Activated CD4-positive, alpha-beta T cell treated with anti-CD3 and anti-CD28 coated beads, Interleukin-2, amount 10 ng/mL, durations not matched to agents 7 days and 5 days (primary cell): ENCODE measurements around the gene SPATA2L. TPM values are rescaled to one million over a fixed set of nuclear protein-coding genes. Genes with fewer than 3 reads are reported as not detected.
"Not testable (repeated sequence)": the region's sequence is repeated elsewhere in the genome, so short reads cannot be mapped to it uniquely, and the experiment has no call there.

Source experiments
- CTCF ChIA-PET: fragments of 350-600 bp; sonication (Branson Sonifier 250); formaldehyde crosslinking; loops from one replicate; lab custom pipeline; 2021; ENCODE audit warnings: antibody characterized with exemption; lab: Charles Lee
- POLR2A ChIA-PET: fragments of 350-600 bp; sonication (Branson Sonifier 250); formaldehyde crosslinking; loops from one replicate; lab custom pipeline; 2021; ENCODE audit warnings: antibody characterized with exemption; lab: Charles Lee
- DNase-seq: peaks from one replicate; pipeline ENCODE4 v3.0.0-alpha.2; 2020
- H3K27ac Mint-ChIP-seq: one replicate; pipeline ENCODE4 v1.8.0; 2021; ENCODE audit warnings: mild to moderate bottlenecking, moderate library complexity, mixed read lengths
- H3K27me3 Mint-ChIP-seq: one replicate; pipeline ENCODE4 v1.8.0; 2021; ENCODE audit warnings: mixed read lengths
- H3K36me3 Mint-ChIP-seq: one replicate; pipeline ENCODE4 v1.8.0; 2021; ENCODE audit warnings: low read depth, mixed read lengths
- H3K4me1 Mint-ChIP-seq: one replicate; pipeline ENCODE4 v1.8.0; 2021; ENCODE audit warnings: mixed read lengths
- H3K4me3 Mint-ChIP-seq: one replicate; pipeline ENCODE4 v1.8.0; 2021; ENCODE audit warnings: mild to moderate bottlenecking, moderate library complexity, mixed read lengths
- H3K9me3 Mint-ChIP-seq: one replicate; pipeline ENCODE4 v1.8.0; 2021; ENCODE audit warnings: mixed read lengths
- total RNA-seq, 2 experiments: library from RNA; stranded (reverse); gene quantifications; one replicate each; pipeline ENCODE4 v1.2.3, GENCODE V29; 2021

The SPATA2L gene
- total RNA-seq, 2 experiments from 2014 or later, result 5.3 to 8.0 TPM

DNA sequence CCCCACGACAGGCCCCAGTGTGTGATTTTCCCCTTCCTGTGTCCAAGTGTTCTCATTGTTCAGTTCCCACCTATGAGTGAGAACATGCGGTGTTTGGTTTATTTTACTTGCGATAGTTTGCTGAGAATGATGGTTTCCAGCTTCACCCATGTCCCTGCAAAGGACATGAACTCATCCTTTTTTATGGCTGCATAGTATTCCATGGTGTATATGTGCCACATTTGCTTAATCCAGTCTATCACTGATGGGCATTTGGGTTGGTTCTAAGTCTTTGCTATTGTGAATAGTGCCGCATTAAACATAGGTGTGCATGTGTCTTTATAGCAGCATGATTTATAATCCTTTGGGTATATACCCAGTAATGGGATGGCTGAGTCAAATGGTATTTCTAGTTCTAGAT lies 29.9 kb downstream of the SPATA2L start:
- peaks cover 18% of the 10 kb centered on the region for H3K4me1 Mint-ChIP-seq
- H3K9me3 Mint-ChIP-seq, POLR2A ChIA-PET, DNase-seq, H3K36me3 Mint-ChIP-seq, H3K27me3 Mint-ChIP-seq, H3K4me3 Mint-ChIP-seq, H3K27ac Mint-ChIP-seq: not testable (repeated sequence)
- CTCF ChIA-PET, result interaction anchor here (0.6 kb wide), 2 partner anchors 19 to 174 kb away, joined by 3 to 4 read pairs; no protein-coding TSS in a partner anchor

GRCh38 chr16:89670496-89671431 lies 30.7 kb downstream of the SPATA2L start:
- Mint-ChIP-seq H3K9me3 (peaks cover 6% of the 10 kb centered on the region), H3K36me3 (peaks cover 8% of the 10 kb centered on the region), H3K27ac (no peak overlapping the region), H3K4me3 (no peak overlapping the region), H3K27me3 (no peaks in the 10 kb centered on the region), H3K4me1 (peaks cover 18% of the 10 kb centered on the region)
- ChIA-PET POLR2A (no interaction called here), CTCF (interaction anchor here (0.6 to 1.3 kb wide), 5 partner anchors 12 to 190 kb away, joined by 3 to 4 read pairs (median 3); no protein-coding TSS in a partner anchor)
- DNase-seq, result no peak

DNA sequence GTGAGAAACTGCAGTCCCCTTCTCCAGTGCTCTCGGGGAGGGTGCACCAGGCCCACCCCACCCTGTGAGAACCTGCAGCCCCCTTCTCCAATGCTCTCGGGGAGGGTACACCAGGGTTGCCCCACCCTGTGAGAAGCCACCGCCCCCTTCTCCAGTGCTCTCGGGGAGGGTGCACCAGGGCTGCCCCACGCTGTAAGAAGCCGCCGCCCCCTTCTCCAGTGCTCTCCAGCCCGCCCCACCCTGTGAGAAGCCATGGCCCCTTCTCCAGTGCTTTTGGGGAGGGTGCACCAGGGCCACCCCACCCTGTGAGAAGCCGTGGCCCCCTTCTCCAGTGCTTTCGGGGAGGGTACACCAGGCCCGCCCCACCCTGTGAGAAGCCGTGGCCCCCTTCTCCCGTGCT lies 31.8 kb downstream of the SPATA2L start:
- ChIA-PET CTCF (interaction anchor here (1.3 kb wide), 1 partner anchor 191 kb away, joined by 3 read pairs; no protein-coding TSS in a partner anchor), POLR2A (no interaction called here)
- Mint-ChIP-seq H3K27ac (no peak overlapping the region), H3K9me3 (peaks cover 6% of the 10 kb centered on the region), H3K4me3 (no peak overlapping the region), H3K27me3 (no peaks in the 10 kb centered on the region), H3K36me3 (peaks cover 8% of the 10 kb centered on the region), H3K4me1 (peaks cover 18% of the 10 kb centered on the region)
- no peak for DNase-seq

DNA sequence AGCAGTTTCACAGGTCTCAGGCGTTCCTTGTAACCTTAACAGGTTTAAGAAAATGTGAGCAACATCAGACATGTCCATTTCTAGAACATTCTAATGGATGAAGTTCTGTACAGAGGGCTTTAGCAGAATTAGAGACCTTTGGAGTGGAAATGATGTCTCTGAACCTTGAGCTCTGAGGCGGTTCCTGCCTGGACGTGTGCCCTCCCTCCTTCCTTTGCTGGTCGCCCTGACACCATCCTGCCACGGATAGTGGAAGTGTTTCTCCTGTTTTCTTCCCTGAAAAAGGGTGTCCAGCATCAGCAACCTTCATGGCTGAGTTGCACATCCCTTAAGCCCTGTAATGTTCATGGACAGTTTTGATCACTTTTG lies 32.7 kb downstream of the SPATA2L start:
- Mint-ChIP-seq H3K4me3 (no peak overlapping the region), H3K27me3 (no peaks in the 10 kb centered on the region), H3K27ac (no peak overlapping the region), H3K36me3 (peaks cover 8% of the 10 kb centered on the region), H3K4me1 (peaks cover 18% of the 10 kb centered on the region), H3K9me3 (peaks cover 6% of the 10 kb centered on the region)
- CTCF ChIA-PET, result interaction anchor here (1.5 kb wide), 2 partner anchors 31 to 192 kb away, joined by 3 read pairs; no protein-coding TSS in a partner anchor
- POLR2A ChIA-PET, result no interaction called here
- no peak for DNase-seq

DNA sequence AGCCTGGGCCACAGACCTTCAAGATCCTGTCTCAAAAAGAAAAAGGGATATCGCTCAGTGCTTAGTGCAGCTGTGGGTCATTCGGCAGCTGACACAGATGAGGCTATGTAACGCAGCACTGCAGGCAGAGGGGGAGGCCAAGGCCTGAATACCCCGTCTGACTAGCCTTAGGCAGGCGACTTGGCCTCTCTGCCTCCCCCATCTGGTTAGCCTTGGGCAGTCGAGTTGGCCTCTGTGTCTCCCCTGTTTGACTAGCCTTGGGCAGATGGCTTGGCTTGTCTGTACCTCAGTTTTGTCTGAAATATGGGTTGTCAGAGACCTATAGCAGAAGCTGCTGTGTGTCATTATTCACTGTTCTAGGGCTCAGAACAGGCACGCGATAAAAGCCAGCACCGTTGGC lies 33.9 kb downstream of the SPATA2L start:
- Mint-ChIP-seq H3K27ac (no peak overlapping the region), H3K4me1 (peaks cover 18% of the 10 kb centered on the region), H3K9me3 (peaks cover 6% of the 10 kb centered on the region), H3K4me3 (no peak overlapping the region), H3K27me3 (no peaks in the 10 kb centered on the region), H3K36me3 (peaks cover 13% of the 10 kb centered on the region)
- ChIA-PET CTCF (interaction anchor here (0.6 to 1.5 kb wide), 4 partner anchors 32 to 320 kb away, joined by 3 read pairs; no protein-coding TSS in a partner anchor), POLR2A (interaction anchor here (0.6 kb wide), 1 partner anchor 166 kb away, joined by 3 read pairs; no protein-coding TSS in a partner anchor)
- no peak for DNase-seq

DNA sequence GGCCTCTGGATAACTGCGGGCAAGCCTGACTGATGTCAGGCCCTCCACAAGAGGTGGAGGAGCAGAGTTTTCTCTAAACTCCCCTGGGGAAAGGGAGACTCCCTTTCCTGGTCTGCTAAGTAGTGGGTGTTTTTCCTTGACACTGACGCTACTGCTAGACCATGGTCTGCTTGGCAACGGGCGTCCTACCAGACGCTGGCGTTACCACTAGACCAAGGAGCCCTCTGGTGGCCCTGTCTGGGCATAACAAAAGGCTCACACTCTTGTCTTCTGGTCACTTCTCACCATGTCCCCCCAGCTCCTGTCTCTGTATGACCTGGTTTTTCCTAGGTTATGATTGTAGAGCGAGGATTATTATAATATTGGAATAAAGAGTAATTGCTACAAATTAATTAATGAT lies 34.5 kb downstream of the SPATA2L start:
- H3K27ac Mint-ChIP-seq, H3K9me3 Mint-ChIP-seq, H3K4me3 Mint-ChIP-seq, H3K27me3 Mint-ChIP-seq, POLR2A ChIA-PET, DNase-seq: not testable (repeated sequence)
- peaks cover 13% of the 10 kb centered on the region for H3K36me3 Mint-ChIP-seq
- CTCF ChIA-PET, result interaction anchor here (0.6 kb wide), 1 partner anchor 320 kb away, joined by 3 read pairs; no protein-coding TSS in a partner anchor
- H3K4me1 Mint-ChIP-seq, result peaks cover 18% of the 10 kb centered on the region

- DNase-seq, H3K4me3 Mint-ChIP-seq, H3K27me3 Mint-ChIP-seq, H3K27ac Mint-ChIP-seq, H3K9me3 Mint-ChIP-seq, POLR2A ChIA-PET: not testable (repeated sequence)
- H3K36me3 Mint-ChIP-seq, result peaks cover 30% of the 10 kb centered on the region
- CTCF ChIA-PET, result interaction anchor here (1.2 kb wide), 1 partner anchor 197 kb away, joined by 3 read pairs; no protein-coding TSS in a partner anchor
- H3K4me1 Mint-ChIP-seq, result peaks cover 28% of the 10 kb centered on the region
Observed at GRCh38 chr16:89664238-89664637, 37.3 kb downstream of the SPATA2L start.

DNA sequence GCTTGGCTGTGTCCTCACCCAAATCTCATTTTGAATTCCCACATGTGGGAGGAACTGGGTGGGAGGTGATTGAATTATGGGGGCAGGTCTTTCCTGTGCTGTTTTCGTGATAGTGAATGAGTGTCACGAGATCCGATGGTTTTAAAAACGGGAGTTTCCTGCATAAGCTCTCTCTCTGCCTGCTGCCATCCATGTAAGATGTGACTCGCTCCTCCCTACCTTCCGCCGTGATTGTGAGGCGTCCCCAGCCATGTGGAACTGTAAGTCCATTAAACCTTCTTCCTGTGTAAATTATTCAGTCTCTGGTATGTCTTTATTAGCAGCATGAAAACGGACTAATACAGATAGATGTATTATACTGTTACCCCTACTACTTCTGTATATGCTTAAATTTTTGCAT lies 40.3 kb downstream of the SPATA2L start:
- peaks cover 28% of the 10 kb centered on the region for H3K36me3 Mint-ChIP-seq
- no peak overlapping the region for H3K4me3 Mint-ChIP-seq
- no peaks in the 10 kb centered on the region for H3K27me3 Mint-ChIP-seq
- peaks cover 30% of the 10 kb centered on the region for H3K4me1 Mint-ChIP-seq
- ChIA-PET POLR2A (no interaction called here), CTCF (no interaction called here)
- no peaks in the 10 kb centered on the region for H3K9me3 Mint-ChIP-seq
- DNase-seq, result no peak
- no peak overlapping the region for H3K27ac Mint-ChIP-seq

- Mint-ChIP-seq H3K9me3 (no peaks in the 10 kb centered on the region), H3K36me3 (peaks cover 29% of the 10 kb centered on the region), H3K4me1 (peaks cover 41% of the 10 kb centered on the region), H3K4me3 (peak overlapping the region; percentile 38), H3K27ac (no peak overlapping the region), H3K27me3 (no peaks in the 10 kb centered on the region)
- DNase-seq, result no peak
- ChIA-PET POLR2A (no interaction called here), CTCF (no interaction called here)
Observed at GRCh38 chr16:89660146-89660545, 41.4 kb downstream of the SPATA2L start.

GRCh38 chr16:89658221-89658879 lies 43.2 kb downstream of the SPATA2L start:
- Mint-ChIP-seq H3K4me1 (peaks cover 48% of the 10 kb centered on the region), H3K27ac (peak overlapping the region; percentile 74), H3K9me3 (no peaks in the 10 kb centered on the region), H3K36me3 (peaks cover 32% of the 10 kb centered on the region), H3K27me3 (no peaks in the 10 kb centered on the region), H3K4me3 (peak overlapping the region; percentile 79)
- CTCF ChIA-PET, result interaction anchor here (1.1 to 2.1 kb wide), 2 partner anchors 12 to 42 kb away, joined by 3 to 13 read pairs; no protein-coding TSS in a partner anchor
- DNase-seq, result no peak
- POLR2A ChIA-PET, result no interaction called here

GRCh38 chr16:89657442-89658220 lies 43.9 kb downstream of the SPATA2L start, which contains the start of the genes CHMP1A and SPATA33:
Gene CHMP1A (minus strand): TSS chr16:89657708. CDS start chr16:89657588, 120 bp downstream.
Gene SPATA33 (plus strand): TSS chr16:89657836. CDS start chr16:89657912, 76 bp downstream.
- ChIA-PET POLR2A (interaction anchor here (0.5 kb wide), 1 partner anchor 90 kb away, joined by 5 read pairs; no protein-coding TSS in a partner anchor), CTCF (interaction anchor here (0.5 to 2.1 kb wide), 3 partner anchors 13 to 155 kb away, joined by 3 to 13 read pairs (median 7); no protein-coding TSS in a partner anchor)
- DNase-seq, result peak; percentile 91
- Mint-ChIP-seq H3K4me1 (peaks cover 48% of the 10 kb centered on the region), H3K27me3 (no peaks in the 10 kb centered on the region), H3K4me3 (peak within 1 kb of the TSS; percentile 79), H3K36me3 (peaks cover 29% of the 10 kb centered on the region), H3K27ac (peak within 1 kb of the TSS; percentile 85), H3K9me3 (no peaks in the 10 kb centered on the region)
